Neural cell (in vitro differentiated cells): Measurements from ENCODE around the gene GPR146.

Source experiments
- EP300 ChIP-seq: fragments of 450-650 bp; conservative IDR thresholded peaks from 2 replicates; pipeline ENCODE4 v1.6.1; 2014; ENCODE audit warnings: antibody characterized with exemption, mild to moderate bottlenecking, moderate library complexity; ENCODE audit not compliant: poor library complexity, severe bottlenecking
- EZH2 ChIP-seq: fragments of 200-600, 300-800 bp; shearing (Covaris generic), sonication (generic); IDR thresholded peaks from 2 replicates; pipeline ENCODE4 v1.6.1; 2014; ENCODE audit warnings: antibody characterized with exemption, low read length, borderline replicate concordance, mild to moderate bottlenecking; ENCODE audit not compliant: insufficient read depth, poor library complexity, severe bottlenecking
- MXI1 ChIP-seq: fragments of 450-650 bp; conservative IDR thresholded peaks from 2 replicates; pipeline ENCODE4 v1.6.1; 2014; ENCODE audit warnings: antibody characterized with exemption, mild to moderate bottlenecking; ENCODE audit not compliant: poor library complexity, severe bottlenecking
- POLR2AphosphoS5 ChIP-seq: IDR thresholded peaks from 2 replicates; pipeline ENCODE4 v1.6.1; 2012
- RAD21 ChIP-seq: fragments of 450-650 bp; conservative IDR thresholded peaks from 2 replicates; pipeline ENCODE4 v1.6.1; 2014; ENCODE audit warnings: antibody characterized with exemption, mild to moderate bottlenecking, moderate library complexity
- SMC3 ChIP-seq: fragments of 450-650 bp; conservative IDR thresholded peaks from 2 replicates; pipeline ENCODE4 v1.6.1; 2014; ENCODE audit warnings: antibody characterized with exemption, mild to moderate bottlenecking, moderate library complexity; ENCODE audit not compliant: poor library complexity
- TF ChIP-seq, protein P1 (sequence below): fragments of 450-650 bp; IDR thresholded peaks from 2 replicates; pipeline ENCODE4 v1.5.1; 2014; ENCODE audit warnings: antibody characterized with exemption, mild to moderate bottlenecking, moderate library complexity; ENCODE audit not compliant: poor library complexity, severe bottlenecking
- TF ChIP-seq, protein P2 (sequence below): IDR thresholded peaks from 2 replicates; pipeline ENCODE4 v1.6.1; 2012; ENCODE audit warnings: borderline replicate concordance

DNA sequence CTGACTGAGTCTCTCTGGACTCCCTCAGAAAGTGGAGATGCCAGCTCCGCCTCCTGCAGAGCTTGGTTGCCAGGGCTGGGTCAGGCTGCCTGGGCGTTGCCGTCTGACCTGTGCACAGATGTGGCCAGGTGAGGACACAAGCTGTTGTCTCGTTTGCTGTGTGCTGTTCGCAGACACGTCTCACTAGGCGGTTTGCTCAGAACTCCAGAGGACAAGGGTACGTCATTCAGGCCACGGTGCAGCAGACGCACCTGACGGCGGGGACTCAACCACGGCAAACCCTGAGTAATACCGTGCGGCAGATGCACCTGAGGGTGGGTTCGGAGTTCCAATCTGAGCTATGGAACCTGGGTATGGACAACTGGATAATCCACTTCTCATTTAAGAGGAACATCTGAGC is 55.3 kb downstream of the GPR146 start:
- TF ChIP-seq, protein P1, sequence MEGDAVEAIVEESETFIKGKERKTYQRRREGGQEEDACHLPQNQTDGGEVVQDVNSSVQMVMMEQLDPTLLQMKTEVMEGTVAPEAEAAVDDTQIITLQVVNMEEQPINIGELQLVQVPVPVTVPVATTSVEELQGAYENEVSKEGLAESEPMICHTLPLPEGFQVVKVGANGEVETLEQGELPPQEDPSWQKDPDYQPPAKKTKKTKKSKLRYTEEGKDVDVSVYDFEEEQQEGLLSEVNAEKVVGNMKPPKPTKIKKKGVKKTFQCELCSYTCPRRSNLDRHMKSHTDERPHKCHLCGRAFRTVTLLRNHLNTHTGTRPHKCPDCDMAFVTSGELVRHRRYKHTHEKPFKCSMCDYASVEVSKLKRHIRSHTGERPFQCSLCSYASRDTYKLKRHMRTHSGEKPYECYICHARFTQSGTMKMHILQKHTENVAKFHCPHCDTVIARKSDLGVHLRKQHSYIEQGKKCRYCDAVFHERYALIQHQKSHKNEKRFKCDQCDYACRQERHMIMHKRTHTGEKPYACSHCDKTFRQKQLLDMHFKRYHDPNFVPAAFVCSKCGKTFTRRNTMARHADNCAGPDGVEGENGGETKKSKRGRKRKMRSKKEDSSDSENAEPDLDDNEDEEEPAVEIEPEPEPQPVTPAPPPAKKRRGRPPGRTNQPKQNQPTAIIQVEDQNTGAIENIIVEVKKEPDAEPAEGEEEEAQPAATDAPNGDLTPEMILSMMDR, result no peak
- TF ChIP-seq EZH2 (no peak), POLR2AphosphoS5 (no peak), RAD21 (no peak), MXI1 (no peak), SMC3 (no peak), EP300 (no peak)
- TF ChIP-seq, protein P2, sequence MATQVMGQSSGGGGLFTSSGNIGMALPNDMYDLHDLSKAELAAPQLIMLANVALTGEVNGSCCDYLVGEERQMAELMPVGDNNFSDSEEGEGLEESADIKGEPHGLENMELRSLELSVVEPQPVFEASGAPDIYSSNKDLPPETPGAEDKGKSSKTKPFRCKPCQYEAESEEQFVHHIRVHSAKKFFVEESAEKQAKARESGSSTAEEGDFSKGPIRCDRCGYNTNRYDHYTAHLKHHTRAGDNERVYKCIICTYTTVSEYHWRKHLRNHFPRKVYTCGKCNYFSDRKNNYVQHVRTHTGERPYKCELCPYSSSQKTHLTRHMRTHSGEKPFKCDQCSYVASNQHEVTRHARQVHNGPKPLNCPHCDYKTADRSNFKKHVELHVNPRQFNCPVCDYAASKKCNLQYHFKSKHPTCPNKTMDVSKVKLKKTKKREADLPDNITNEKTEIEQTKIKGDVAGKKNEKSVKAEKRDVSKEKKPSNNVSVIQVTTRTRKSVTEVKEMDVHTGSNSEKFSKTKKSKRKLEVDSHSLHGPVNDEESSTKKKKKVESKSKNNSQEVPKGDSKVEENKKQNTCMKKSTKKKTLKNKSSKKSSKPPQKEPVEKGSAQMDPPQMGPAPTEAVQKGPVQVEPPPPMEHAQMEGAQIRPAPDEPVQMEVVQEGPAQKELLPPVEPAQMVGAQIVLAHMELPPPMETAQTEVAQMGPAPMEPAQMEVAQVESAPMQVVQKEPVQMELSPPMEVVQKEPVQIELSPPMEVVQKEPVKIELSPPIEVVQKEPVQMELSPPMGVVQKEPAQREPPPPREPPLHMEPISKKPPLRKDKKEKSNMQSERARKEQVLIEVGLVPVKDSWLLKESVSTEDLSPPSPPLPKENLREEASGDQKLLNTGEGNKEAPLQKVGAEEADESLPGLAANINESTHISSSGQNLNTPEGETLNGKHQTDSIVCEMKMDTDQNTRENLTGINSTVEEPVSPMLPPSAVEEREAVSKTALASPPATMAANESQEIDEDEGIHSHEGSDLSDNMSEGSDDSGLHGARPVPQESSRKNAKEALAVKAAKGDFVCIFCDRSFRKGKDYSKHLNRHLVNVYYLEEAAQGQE, result no peak
